Thymus (tissue), 11 donors: Measurements from ENCODE around the gene SCGB3A1. TPM values are rescaled to one million over a fixed set of nuclear protein-coding genes. Genes with fewer than 3 reads are reported as not detected.

ENCODE experiments used
- DNase-seq, 9 donors: peaks; one replicate each; pipeline ENCODE4 v3.0.0-alpha.2; 2013; ENCODE audit warnings: low spot score in 9 of 9, low read depth in 6 of 9, missing footprints in 1 of 9
- H3K27ac ChIP-seq, 2 donors: one replicate each; pipeline ENCODE4 v1.5.1; 2013; ENCODE audit warnings: control low read depth in 1 of 2, low read depth in 1 of 2, low read length in 1 of 2, mild to moderate bottlenecking in 1 of 2, moderate library complexity in 1 of 2
- H3K27me3 ChIP-seq, 2 donors: one replicate each; pipeline ENCODE4 v1.5.1; 2013; ENCODE audit warnings: low read length in 1 of 2; ENCODE audit not compliant: control insufficient read depth in 2 of 2, insufficient read depth in 1 of 2
- H3K36me3 ChIP-seq, 2 donors: one replicate each; pipeline ENCODE4 v1.5.1; 2013; ENCODE audit warnings: low read length in 1 of 2, mild to moderate bottlenecking in 1 of 2, moderate library complexity in 1 of 2; ENCODE audit not compliant: control insufficient read depth in 2 of 2, insufficient read depth in 2 of 2
- H3K4me1 ChIP-seq, 2 donors: one replicate each; pipeline ENCODE4 v1.5.1; 2013; ENCODE audit warnings: low read length in 2 of 2; ENCODE audit not compliant: control insufficient read depth in 2 of 2, insufficient read depth in 2 of 2
- H3K4me3 ChIP-seq, 2 donors: one replicate each; pipeline ENCODE4 v1.5.1; 2013; ENCODE audit warnings: low read length in 2 of 2, control low read depth in 1 of 2, mild to moderate bottlenecking in 1 of 2
- H3K9me3 ChIP-seq, 2 donors: one replicate each; pipeline ENCODE4 v1.5.1; 2013; ENCODE audit warnings: low read length in 1 of 2, mild to moderate bottlenecking in 1 of 2; ENCODE audit not compliant: control insufficient read depth in 2 of 2, insufficient read depth in 1 of 2
- WGBS: extraction: QIAGEN DNeasy Blood & Tissue Kit; methylation state at CpG from one replicate; pipeline ENCODE4 v1.1.7; 2013; 5-methylcytosine and 5-hydroxymethylcytosine counted together
- polyA plus RNA-seq: library from polyadenylated mRNA; stranded (reverse); fragments of 200-250 nt; gene quantifications from one replicate; pipeline ENCODE4 v1.2.3, GENCODE V29; 2013
- total RNA-seq: library from RNA; stranded (reverse); fragments of 120-200 nt; gene quantifications from one replicate; pipeline ENCODE4 v1.2.4, GENCODE V29; 2013
- donor health status: healthy.

The SCGB3A1 gene
- total and polyA plus RNA-seq, 2 donors, result 2.1 to 3.8 TPM

DNA sequence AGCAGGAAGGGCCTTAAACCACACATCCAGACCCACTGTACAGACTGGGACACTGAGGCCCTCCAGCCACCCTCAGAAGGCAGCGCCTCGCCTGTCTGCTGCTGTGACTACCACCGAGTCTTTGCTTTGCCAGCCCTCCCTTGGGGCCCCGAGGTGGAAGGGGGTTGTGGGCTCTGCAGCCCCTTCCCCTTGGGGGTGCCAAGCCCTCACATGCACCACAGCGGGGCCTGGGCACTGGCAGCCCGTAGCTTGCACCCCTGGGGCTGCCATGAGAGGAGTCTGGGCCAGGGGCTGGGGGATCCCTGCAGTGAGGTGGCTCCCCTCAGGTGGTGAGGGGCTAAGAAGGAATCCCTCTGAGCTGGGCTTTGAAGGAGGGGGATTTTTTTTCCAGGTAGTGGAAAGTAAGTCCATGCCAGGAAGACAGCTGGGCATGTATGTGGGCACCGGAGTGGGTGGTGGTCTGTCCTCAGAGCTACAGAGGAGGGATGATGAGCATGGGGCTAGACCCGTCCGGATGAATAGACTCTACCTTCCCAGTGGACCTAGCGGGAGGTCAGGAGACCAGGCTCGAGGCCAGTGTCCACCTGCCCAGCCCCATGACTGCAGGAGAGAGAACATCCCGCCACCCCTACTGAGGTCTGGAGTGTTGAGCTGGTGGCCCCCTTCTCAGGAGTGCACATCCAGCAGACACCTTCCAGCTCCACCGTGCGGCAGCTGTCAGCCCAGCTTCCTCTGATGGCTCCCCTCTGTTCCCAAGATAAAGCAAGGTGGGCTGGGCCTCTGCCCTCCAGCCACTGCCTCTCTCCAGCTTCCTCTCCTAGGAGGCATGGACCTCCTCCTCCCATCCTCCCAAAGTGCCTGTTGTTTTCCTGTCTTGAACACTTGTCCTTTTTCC is 42.2 kb upstream of the SCGB3A1 start:
- Histone ChIP-seq H3K9me3 (peaks cover 0 to 1% of the 10 kb centered on the region in 2 donors), H3K4me3 (no peak overlapping the region), H3K4me1 (no peaks in the 10 kb centered on the region), H3K27ac (no peak overlapping the region), H3K36me3 (no peaks in the 10 kb centered on the region), H3K27me3 (no peaks in the 10 kb centered on the region)
- no peak for DNase-seq
- WGBS, result 85% methylated on average over 14 of the region's 14 CpGs

DNA sequence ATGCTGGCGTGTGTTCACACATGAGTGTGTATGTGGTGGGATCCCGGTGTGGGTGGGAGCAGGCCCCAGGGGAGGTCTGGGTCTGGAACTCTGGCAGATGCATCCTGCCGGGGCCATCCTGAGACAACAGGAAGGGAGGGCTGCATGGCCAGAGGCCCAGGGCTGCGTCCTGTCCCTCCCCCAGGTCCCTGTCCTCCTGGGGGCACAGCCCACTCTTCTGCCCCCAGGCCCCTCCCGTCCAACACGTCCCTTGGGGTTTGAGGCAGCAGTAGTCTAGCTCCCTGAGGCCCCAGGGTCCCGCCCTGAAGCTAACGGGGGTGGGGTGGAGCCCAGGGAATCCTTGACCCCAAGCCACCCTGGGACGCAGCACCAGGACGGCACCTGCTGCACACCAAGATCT is 41.5 kb upstream of the SCGB3A1 start:
- 91% methylated on average over 10 of the region's 10 CpGs for WGBS
- no peaks in the 10 kb centered on the region for H3K4me1 ChIP-seq

DNA sequence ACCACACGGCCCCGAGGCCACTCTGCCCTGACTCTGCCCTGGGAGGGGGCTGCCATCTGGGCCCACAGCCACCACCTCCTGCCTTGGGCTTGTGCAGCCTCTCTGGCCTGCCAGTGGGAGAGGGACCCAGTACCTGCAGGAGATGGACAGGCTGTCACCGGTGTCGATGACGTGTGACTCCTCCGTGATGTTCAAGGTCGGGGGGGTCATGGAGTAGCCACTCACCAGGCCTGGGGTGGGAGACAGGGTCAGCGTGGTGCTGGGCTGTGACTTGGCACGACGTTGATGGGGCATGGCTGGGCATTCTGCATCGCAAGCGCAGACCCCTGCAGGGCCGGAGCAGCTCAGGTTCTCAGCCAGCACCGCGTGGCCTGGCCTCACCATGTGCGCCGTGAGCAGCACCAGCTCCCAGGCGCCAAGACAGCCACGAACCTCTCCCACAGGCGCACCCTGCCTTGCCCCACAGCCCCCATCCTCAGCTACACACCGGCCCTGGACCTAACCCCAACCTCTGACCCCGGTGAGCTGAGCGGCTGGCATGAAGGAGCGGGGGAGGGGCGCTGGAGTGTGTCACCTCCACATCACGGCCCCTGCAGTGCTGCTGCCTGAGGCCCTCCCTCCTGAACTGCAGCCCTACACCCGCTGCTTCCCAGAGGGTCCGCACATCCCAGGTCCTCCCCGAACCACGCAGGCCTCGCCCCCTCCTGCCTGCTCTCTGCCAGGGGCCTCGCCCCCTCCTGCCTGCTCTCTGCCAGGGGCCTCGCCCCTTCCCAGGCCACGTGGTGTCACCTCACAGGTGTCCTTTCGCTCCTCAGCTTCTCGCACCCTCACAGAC is 40.5 kb upstream of the SCGB3A1 start:
- H3K27me3 ChIP-seq, result no peaks in the 10 kb centered on the region
- no peak overlapping the region for H3K4me3 ChIP-seq
- no peak overlapping the region for H3K27ac ChIP-seq
- H3K36me3 ChIP-seq, result no peaks in the 10 kb centered on the region
- 88% methylated on average over 35 of the region's 36 CpGs for WGBS
- no peaks in the 10 kb centered on the region for H3K4me1 ChIP-seq
- peaks cover 0 to 1% of the 10 kb centered on the region in 2 donors for H3K9me3 ChIP-seq
- no peak for DNase-seq

More for the DNA sequence above, 41.5 kb upstream of the SCGB3A1 start:
- DNase-seq, result no peak
- no peak overlapping the region for H3K27ac ChIP-seq
- H3K9me3 ChIP-seq, result peaks cover 0 to 1% of the 10 kb centered on the region in 2 donors
- no peaks in the 10 kb centered on the region for H3K27me3 ChIP-seq
- no peak overlapping the region for H3K4me3 ChIP-seq
- H3K36me3 ChIP-seq, result no peaks in the 10 kb centered on the region

DNA sequence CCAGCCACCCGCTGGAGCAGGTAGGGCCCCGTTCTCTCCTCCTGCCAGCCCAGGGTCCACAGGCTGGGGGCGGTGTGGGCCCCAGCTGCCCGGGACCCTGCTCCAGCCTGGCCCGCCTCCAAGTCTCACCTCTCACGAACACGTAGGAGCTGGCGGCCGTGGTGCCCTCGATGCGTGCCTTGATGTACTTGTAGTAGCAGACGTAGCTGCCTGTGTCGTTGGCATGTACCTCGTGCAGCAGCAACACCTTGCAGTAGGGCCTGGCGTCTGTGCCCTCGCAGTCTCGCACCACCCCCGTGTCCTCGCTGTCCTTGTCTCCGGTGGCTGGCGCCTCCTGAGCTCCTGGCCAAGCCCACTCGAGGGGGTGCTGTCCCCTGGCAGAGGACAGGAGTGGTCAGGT is 39.1 kb upstream of the SCGB3A1 start:
- 97% methylated on average over 22 of the region's 22 CpGs for WGBS
- H3K9me3 ChIP-seq, result peaks cover 0 to 1% of the 10 kb centered on the region in 2 donors
- H3K27ac ChIP-seq, result no peak overlapping the region
- no peaks in the 10 kb centered on the region for H3K4me1 ChIP-seq
- no peaks in the 10 kb centered on the region for H3K36me3 ChIP-seq
- no peak for DNase-seq
- H3K27me3 ChIP-seq, result no peaks in the 10 kb centered on the region
- H3K4me3 ChIP-seq, result no peak overlapping the region

DNA sequence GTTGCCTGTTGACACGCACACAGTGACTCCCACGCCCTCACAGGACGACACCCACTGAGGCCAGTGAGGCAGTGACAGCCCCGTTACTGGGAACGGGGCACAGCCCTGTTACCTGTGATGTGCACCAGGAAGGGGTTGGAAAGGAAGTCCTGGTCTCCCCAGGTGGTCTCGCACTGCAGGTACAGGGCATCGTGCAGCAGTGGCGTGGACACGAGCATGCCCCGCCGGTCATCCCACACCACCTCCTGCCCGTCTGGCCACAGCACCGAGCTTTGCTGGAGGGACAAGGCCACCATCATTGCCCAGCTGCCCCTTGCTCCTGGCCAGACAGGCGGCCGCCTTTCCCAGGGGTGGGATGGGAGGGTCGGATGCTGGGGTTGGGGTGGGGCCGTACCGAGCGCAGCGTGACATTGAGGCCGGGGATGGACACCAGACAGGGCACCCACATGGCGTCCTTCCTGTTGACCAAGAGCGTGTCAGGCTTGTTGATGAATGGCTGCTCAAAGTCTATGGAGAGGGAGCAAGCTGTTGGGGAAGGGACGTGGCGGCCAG is 38.6 kb upstream of the SCGB3A1 start:
- no peak for DNase-seq
- WGBS, result 95% methylated on average over 25 of the region's 25 CpGs

DNA sequence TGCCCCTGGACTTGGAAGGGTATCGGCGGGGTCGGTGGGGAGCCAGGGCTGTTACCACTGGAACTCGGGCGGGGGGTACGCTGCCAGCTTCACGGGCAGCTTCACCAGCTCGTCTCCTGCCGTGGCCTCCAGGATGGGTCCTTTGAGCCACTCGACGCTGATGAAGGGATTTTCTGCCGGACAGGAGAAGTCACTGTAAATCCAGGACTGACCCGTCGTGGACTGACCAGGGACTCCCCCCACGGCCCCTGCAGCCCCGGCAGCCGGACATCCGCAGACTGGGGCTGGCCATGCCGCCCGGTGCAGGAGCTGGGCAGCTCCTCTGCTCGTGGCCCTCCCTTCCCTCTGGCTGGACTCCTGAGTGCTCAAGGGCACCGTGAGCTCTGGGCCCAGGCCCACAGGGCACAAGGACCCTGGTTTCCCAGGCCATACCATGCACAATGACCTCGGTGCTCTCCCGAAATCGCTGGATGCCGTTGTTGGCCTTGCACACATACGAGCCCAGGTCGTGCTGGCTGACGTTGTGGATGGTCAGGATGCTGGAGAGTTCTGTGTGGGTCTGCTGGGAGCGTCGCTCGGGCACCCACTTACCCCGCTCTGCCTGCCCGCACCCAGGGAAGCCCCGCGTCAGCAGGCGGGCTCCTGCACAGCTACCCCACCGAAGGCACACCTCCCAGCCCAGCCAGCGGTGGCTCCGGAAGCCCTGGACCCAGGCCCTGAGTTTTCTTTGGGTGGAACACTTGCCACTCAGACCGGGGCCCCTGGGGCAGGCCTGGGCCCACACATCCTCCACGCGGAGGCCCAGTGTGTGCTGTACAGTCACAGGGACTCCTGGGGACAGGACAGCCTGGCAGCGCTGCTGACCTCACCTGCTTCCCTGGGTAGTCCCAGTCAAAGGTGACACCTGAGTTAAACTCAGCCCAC is 37.8 kb upstream of the SCGB3A1 start:
- WGBS, result 93% methylated on average over 44 of the region's 44 CpGs
- DNase-seq, result no peak
- H3K27me3 ChIP-seq, result no peaks in the 10 kb centered on the region
- H3K4me1 ChIP-seq, result no peaks in the 10 kb centered on the region
- H3K36me3 ChIP-seq, result no peaks in the 10 kb centered on the region
- H3K4me3 ChIP-seq, result no peak overlapping the region
- peaks cover 0 to 1% of the 10 kb centered on the region in 2 donors for H3K9me3 ChIP-seq
- no peak overlapping the region for H3K27ac ChIP-seq

More for the DNA sequence above, 38.6 kb upstream of the SCGB3A1 start:
- Histone ChIP-seq H3K27me3 (no peaks in the 10 kb centered on the region), H3K36me3 (no peaks in the 10 kb centered on the region), H3K9me3 (peaks cover 0 to 1% of the 10 kb centered on the region in 2 donors), H3K4me1 (no peaks in the 10 kb centered on the region), H3K4me3 (no peak overlapping the region), H3K27ac (no peak overlapping the region)

DNA sequence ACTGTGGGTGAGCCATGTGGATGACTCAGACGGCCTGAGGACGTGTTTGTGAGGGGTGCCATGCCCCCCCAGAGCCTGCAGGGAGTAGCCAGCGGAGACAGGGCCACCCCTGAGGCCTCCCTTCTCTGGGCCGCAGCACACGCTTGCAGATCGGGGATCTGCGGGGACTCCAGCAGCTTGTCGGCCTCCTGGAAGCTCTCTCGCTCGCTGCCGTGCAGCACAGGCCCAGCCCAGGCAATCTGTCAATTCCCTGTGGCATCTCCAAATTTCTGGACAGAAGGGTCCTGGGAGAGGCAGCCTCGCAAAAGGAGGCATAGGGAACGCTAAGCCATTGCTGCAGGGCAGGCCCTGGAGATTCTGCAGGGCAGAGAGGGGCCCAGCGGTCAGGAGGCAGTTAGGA is 36.9 kb upstream of the SCGB3A1 start:
- H3K9me3 ChIP-seq, result peaks cover 0 to 1% of the 10 kb centered on the region in 2 donors

DNA sequence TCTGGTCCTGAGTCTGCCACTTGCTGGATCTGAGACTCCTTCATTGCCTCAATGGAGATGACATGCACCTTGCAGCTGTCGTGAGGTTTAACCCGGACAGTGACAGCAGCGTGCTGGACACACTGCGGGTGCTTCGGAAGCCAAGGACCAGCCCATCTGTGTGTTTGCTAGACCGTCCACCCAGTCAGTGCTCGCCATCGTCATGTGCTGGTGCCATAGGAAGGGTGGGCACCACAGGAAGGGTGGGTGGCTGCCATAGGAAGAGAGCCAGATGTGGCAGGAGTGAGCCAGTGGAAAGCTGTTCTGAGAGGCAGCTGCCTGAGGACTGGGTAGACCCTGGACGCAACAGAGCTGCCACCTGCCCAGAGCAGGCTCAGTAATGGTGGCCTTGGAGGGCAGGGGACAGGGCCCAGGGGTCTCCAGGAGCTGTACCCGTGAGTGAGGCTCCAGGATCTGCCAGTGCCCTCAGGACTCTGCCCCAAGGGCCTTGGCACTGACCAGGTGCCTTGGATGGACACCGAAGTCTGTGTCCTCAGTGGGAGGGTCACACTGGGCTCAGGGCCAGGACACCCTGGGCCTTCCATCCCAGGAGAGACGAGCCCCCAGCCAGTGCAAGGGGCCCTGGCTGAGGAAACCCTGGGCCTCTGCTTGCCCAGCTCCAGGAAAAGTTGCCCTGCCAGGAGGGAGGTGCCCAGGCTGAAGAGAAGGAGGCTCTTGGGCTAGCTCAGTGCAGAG is 36.3 kb upstream of the SCGB3A1 start:
- DNase-seq, result no peak
- 93% methylated on average over 12 of the region's 12 CpGs for WGBS
- Histone ChIP-seq H3K4me3 (no peak overlapping the region), H3K4me1 (peaks cover 0 to 4% of the 10 kb centered on the region in 2 donors), H3K9me3 (peaks cover 0 to 1% of the 10 kb centered on the region in 2 donors), H3K27me3 (no peaks in the 10 kb centered on the region), H3K27ac (no peak overlapping the region), H3K36me3 (no peaks in the 10 kb centered on the region)

More for the DNA sequence above, 36.9 kb upstream of the SCGB3A1 start:
- no peak for DNase-seq
- 91% methylated on average over 14 of the region's 14 CpGs for WGBS
- no peaks in the 10 kb centered on the region for H3K36me3 ChIP-seq
- peaks cover 0 to 4% of the 10 kb centered on the region in 2 donors for H3K4me1 ChIP-seq
- no peaks in the 10 kb centered on the region for H3K27me3 ChIP-seq
- H3K27ac ChIP-seq, result no peak overlapping the region
- no peak overlapping the region for H3K4me3 ChIP-seq
